HepG2 (cell line): Measurements from ENCODE around the gene CRYAB. TPM values are rescaled to one million over a fixed set of nuclear protein-coding genes. Genes with fewer than 3 reads are reported as not detected.

Experiments used
- ADNP ChIP-seq: sonication (generic); formaldehyde crosslinking; IDR thresholded peaks from 2 replicates; pipeline ENCODE4 v1.4.0; 2020; ENCODE audit warnings: missing genetic modification reagents
- ARID2 ChIP-seq: sonication (generic); formaldehyde crosslinking; IDR thresholded peaks from 2 replicates; pipeline ENCODE4 v1.8.1; 2022; ENCODE audit warnings: mild to moderate bottlenecking, missing genetic modification reagents, borderline replicate concordance
- CBX5 ChIP-seq: sonication (generic); formaldehyde crosslinking; IDR thresholded peaks from 2 replicates; pipeline ENCODE4 v1.4.0; 2020; ENCODE audit warnings: missing genetic modification reagents, borderline replicate concordance
- FOXK2 ChIP-seq: fragments of 450-650 bp; IDR thresholded peaks from 2 replicates; pipeline ENCODE4 v1.6.1; 2016
- KAT2B ChIP-seq: fragments of 150-350 bp; IDR thresholded peaks from 2 replicates; pipeline ENCODE4 v1.6.1; 2014; ENCODE audit warnings: low read depth, low read length, borderline replicate concordance
- PHF8 ChIP-seq: sonication (generic); formaldehyde crosslinking; IDR thresholded peaks from 2 replicates; pipeline ENCODE4 v1.5.0; 2020; ENCODE audit warnings: missing genetic modification reagents
- PREB ChIP-seq: sonication (generic); formaldehyde crosslinking; IDR thresholded peaks from 2 replicates; pipeline ENCODE4 v1.4.0; 2020; ENCODE audit warnings: missing genetic modification reagents
- SMC3 ChIP-seq: IDR thresholded peaks from 2 replicates; pipeline ENCODE4 v1.6.1; 2011; ENCODE audit warnings: low read length, improper control_type of control experiment
- TRIM22 ChIP-seq: fragments of 450-650 bp; IDR thresholded peaks from 2 replicates; pipeline ENCODE4 v1.6.1; 2017
- ZBTB25 ChIP-seq: IDR thresholded peaks from 2 replicates; pipeline ENCODE4 v1.6.1; 2018; ENCODE audit warnings: missing genetic modification reagents
- ZFP41 ChIP-seq: sonication (generic); formaldehyde crosslinking; IDR thresholded peaks from 2 replicates; pipeline ENCODE4 v1.4.0; 2020; ENCODE audit warnings: mild to moderate bottlenecking, missing genetic modification reagents, borderline replicate concordance
- ZNF17 ChIP-seq: sonication (generic); formaldehyde crosslinking; IDR thresholded peaks from 2 replicates; pipeline ENCODE4 v1.5.0; 2020; ENCODE audit warnings: mild to moderate bottlenecking, missing genetic modification reagents
- ZNF275 ChIP-seq: sonication (generic); formaldehyde crosslinking; IDR thresholded peaks from 2 replicates; pipeline ENCODE4 v1.8.0; 2022; ENCODE audit warnings: missing genetic modification reagents, mild to moderate bottlenecking, inconsistent platforms, borderline replicate concordance
- ZNF549 ChIP-seq: sonication (generic); formaldehyde crosslinking; IDR thresholded peaks from 2 replicates; pipeline ENCODE4 v1.5.0; 2020; ENCODE audit warnings: missing genetic modification reagents
- ZNF724P ChIP-seq: sonication (generic); formaldehyde crosslinking; IDR thresholded peaks from 2 replicates; pipeline ENCODE4 v1.8.0; 2022; ENCODE audit warnings: missing genetic modification reagents, borderline replicate concordance
- ZNF800 ChIP-seq: sonication (generic); formaldehyde crosslinking; IDR thresholded peaks from 2 replicates; pipeline ENCODE4 v1.4.0; 2020; ENCODE audit warnings: missing genetic modification reagents
- ZNF841 ChIP-seq: sonication (generic); formaldehyde crosslinking; IDR thresholded peaks from 2 replicates; pipeline ENCODE4 v1.8.1; 2023; ENCODE audit warnings: missing genetic modification reagents, borderline replicate concordance
- polyA plus RNA-seq, 8 experiments: library from polyadenylated mRNA; depleted of rRNA in 3 of 8; stranded (reverse) in 7 of 8; unstranded in 1 of 8; fragments of >200 nt; fragmentation: Illumina TruSeq in 4 of 8; extraction: Trizol in 4 of 8; gene quantifications; 2 replicates each; pipeline versions ENCODE4 v1.2.1 to v1.2.3, GENCODE V29; 2011 to 2016; ENCODE audit warnings: low read depth in 4 of 8, missing spikeins in 1 of 8, mixed read lengths in 1 of 8; ENCODE audit not compliant: insufficient read depth in 1 of 8
- total RNA-seq, 5 experiments: library from RNA; depleted of rRNA; stranded (reverse); fragments of >200 nt; fragmentation: Illumina TruSeq; extraction: Trizol; gene quantifications; 2 replicates each; pipeline ENCODE4 v1.2.3, GENCODE V29; 2016; ENCODE audit warnings: low read depth in 1 of 5

The CRYAB gene
- total and polyA plus RNA-seq, 2 of the 13 experiments (the other 11 are each of a cell fraction or from before 2014, with no cell fraction given) = 0.55 to 1.1 TPM

- TF ChIP-seq ZNF17 (no peak), FOXK2 (peak; percentile 65; the same call in 1 of the 2 replicates), ZNF275 (CRISPR knock-in tag) (peak; percentile 60; the same call in 1 of the 2 replicates), ARID2 (no peak), TRIM22 (no peak), ZBTB25 (CRISPR knock-in tag) (peak; percentile 97), SMC3 (peak; percentile 51; the same call in 1 of the 2 replicates), PHF8 (CRISPR knock-in tag) (peak; percentile 76), KAT2B (no peak), ADNP (no peak), ZNF841 (CRISPR knock-in tag) (no peak), PREB (CRISPR knock-in tag) (no peak), ZNF800 (CRISPR knock-in tag) (peak; percentile 62; the same call in 1 of the 2 replicates), ZNF549 (no peak), ZFP41 (no peak), ZNF724P (CRISPR knock-in tag) (no peak), CBX5 (0 out of 2 replicates have a peak, but pooled peaks have one; percentile 70)
These were observed 32.5 kb downstream of the CRYAB start, which contains the start of the genes CFAP68 and FDXACB1 (continued) for GRCh38 chr11:111878849-111879636.
